ENCODE data around the gene BMPR1A.

The BMPR1A gene

GRCh38 chr10:86756511-86757112, at the start of gene BMPR1A:
Gene BMPR1A, plus strand, starts transcription at chr10:86756619. Its CDS starts 119,400 bp downstream, at chr10:86876019.
- DNase-seq = no peak

DNA sequence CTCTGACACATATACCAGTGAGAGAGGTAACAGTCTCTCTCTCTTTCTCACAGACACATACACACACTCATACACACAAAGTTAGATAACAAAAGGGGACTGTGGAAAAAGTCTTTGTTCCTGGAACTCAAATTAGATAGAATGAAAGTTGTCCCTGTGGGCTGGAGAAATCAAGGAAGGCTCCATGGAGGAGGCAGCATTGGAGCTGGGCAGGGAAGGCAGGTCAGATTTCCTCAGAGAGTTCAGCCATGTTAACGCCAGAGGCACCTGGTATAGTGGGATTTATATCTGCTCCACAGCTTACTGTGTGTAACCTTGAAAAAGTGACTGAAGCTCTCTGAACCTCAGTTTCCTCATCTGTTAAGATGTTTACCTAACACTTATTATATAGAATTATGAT, 49.4 kb upstream of the BMPR1A start:
- no peak for DNase-seq

DNA sequence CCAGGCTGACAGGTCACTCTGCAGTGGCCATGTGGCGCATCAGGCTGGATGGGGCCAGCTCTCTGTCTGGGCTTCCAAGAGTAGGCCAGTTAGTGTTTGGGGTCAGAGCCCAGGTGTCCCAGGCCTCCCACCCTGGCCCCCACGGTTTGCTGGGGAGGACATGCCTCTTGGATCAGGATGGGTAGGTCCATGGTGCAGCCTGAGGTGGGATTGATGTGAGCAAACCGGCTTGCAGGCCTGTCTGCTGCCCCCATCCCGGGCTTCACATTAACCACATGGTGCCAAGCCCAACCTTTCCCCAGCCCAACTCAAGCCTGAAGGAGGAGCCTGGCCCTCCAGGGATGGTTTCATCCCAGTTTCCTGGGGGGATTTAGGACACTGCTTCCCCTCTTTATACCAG, 48.9 kb upstream of the BMPR1A start:
- no peak for DNase-seq

- DNase-seq = no peak
Measured at GRCh38 chr10:86708068-86708782, 48.2 kb upstream of the BMPR1A start.

GRCh38 chr10:86708783-86709380, 47.5 kb upstream of the BMPR1A start:
- DNase-seq = no peak

DNA sequence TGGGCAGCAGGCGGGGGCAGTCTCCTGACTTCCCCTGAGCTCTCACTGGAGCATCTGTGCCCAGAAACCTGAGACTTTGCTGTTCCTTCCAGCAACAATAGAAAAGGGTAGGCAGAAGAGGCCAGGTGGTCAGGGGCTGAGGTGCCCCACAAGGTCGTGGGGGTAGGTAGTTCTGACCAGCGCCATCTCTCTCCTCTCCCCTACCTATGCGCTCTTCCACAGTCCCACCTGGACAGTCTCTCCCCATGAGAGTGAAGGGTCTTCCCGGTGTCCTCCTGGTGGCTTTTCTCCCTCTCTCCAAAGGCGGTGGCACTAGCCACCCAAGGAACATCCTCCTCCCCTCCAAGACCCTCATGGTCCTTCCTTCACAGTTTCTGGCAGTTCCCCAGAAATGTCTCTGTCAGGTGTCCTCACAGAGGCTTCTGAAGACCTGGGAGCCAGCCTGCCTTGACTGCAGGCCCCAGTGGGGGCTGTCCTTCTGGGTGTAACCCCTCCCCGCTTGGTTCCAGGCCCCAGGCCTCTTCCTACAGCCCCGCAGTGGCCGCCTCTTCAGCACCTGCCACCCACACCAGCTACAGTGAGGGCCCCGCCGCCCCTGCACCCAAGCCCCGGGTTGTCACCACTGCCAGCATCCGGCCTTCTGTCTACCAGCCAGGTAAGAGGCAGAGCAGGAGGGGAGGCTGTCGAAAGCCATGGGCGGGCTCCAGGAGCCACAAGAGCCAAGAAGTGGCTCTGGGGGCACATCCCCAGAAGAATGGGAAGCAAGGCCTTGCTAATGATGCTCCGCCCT, 46.8 kb upstream of the BMPR1A start:
- no peak for DNase-seq

DNA sequence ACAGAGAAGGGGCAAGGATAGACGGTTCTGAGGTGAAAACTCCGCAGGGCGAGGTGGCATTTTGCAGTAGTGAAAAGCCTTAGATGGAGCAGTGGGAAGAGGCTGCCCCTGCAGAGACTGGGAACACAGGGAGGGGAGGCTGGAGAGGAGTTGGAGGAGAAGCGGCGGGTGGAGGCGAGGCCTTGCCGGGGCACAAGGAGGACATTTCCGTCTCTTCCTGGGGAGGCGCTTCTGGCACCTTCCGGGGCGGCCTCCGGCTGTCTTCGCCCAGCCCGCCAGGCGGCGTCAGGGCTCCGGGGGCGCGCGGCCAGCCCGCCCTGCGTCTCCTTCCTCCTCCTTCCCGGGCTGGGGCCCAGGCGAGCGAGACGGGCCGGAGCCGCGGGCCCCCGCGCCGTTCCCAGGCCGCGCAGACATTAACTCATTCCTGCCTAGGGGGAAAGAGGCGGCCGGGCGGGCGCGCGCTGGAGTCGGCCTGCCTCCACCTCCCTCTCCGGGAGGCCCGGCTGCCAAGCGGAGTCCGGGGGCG, 45.4 kb upstream of the BMPR1A start:
- peak; percentile 90 for DNase-seq

- peak; percentile 48 for DNase-seq
Measured at GRCh38 chr10:86711513-86712316, 44.7 kb upstream of the BMPR1A start.

DNA sequence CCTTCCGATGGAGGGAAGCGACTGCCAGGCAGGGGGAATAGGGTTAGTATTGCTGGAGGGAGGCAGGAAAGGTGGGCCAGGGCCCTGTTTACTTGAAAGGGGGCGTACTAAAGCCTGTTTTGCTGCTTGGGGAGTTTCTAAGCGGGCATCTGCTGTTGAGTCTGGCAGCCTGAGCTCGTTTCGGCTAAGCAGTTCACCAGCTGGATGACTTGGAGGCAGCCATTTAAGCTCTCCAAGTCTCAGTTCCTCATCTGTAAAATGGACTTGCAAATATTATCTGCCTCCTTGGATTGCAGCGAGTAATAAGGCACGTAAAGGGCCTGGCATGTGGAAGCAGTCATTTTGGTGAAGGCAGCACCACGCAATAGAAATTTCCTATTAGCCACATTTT, 44.1 kb upstream of the BMPR1A start:
- DNase-seq = no peak

DNA sequence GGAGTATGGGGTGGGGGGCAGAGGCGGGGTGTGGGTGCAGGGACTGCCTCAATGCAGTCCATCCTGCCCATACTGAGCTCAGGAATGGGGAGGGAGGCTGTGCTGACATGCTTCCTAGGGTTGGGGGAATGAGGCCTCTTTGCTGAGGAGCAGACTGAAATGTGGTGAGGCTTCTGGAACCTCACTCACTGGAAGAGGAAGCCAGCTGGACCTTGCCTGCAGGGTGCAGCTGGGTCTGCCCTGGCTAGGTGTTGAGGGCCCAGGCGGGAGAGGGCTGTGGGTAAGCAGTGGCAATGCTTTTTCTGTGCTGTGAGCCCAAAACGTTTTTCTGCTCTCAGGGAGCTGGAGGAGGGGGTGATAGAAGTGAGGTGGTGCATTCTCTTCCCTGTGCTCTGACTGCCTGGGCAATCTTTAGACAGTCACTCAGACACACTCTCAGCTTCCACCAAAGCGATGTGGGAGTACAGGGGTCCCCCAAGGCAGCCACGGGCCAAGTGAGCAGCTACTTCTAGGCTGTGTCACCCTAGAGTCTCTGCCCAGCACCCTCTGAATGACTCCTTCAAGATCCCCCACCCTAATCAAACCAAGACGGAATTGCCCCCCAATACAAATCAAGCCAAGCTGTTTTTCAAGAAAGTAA, 41.1 kb upstream of the BMPR1A start:
- no peak for DNase-seq

- DNase-seq = no peak
Measured at GRCh38 chr10:86715836-86716235, 40.6 kb upstream of the BMPR1A start.

- no peak for DNase-seq
Measured at GRCh38 chr10:86716466-86716865, 40.0 kb upstream of the BMPR1A start.

- no peak for DNase-seq
Measured at GRCh38 chr10:86718556-86718955, 37.9 kb upstream of the BMPR1A start.

GRCh38 chr10:86721232-86721631, 35.2 kb upstream of the BMPR1A start:
- DNase-seq = no peak

- DNase-seq = no peak
Measured at GRCh38 chr10:86723009-86723408, 33.4 kb upstream of the BMPR1A start.

GRCh38 chr10:86724445-86724844, 32.0 kb upstream of the BMPR1A start:
- no peak for DNase-seq

DNA sequence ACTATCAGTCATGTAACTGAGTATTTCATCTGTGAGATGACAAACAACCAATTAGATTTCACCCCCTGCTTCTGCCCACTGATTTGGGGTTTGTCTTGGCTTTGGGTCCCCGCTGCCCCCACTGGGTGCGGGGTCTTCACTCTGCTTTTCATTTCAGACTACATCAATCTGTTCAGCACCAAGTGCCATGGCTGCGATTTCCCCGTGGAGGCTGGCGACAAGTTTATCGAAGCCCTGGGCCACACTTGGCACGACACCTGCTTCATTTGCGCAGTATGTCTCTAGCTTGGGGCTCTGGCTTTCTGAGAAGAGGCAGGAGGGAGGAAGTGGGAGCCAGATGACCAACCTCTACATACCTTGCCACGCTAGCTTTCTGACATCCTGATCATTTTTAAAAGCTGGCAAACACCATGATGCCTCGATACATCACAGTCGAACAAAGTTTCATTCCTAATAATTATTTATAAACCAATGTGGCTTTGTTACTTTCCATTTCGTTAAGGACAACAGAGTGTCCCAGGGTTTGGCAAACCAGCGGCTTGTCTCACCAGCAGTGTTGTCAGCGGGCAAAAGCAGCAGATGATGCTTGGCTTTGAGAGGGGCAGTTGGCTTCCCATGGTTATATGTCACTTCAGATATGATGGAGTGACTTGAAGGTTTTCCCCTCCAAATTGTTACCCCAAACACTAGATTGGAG, 30.3 kb upstream of the BMPR1A start:
- no peak for DNase-seq

- DNase-seq = no peak
Measured at GRCh38 chr10:86726677-86726999, 29.8 kb upstream of the BMPR1A start.

DNA sequence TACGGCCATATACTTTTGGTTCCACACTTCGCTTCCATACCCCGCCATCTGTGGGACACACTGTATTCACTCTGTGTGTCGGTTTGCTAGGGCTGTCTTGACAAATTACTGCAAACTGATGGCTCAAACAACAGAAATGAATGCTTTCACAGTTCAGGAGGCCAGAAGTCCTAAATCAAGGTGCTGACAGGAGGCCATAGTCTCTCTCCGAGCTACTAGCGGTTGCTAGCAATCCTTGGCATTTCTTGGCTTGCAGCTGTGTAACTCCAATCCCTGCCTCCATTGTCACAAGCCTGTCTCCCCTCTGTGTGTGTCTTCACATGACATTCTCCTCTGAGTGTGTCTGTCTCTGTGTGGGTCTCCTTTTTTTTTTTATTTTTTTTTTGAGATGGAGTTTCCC, 28.9 kb upstream of the BMPR1A start:
- DNase-seq = no peak

- DNase-seq = no peak
Measured at GRCh38 chr10:86728056-86728455, 28.4 kb upstream of the BMPR1A start.

GRCh38 chr10:86729677-86730076, 26.7 kb upstream of the BMPR1A start:
- DNase-seq = no peak

DNA sequence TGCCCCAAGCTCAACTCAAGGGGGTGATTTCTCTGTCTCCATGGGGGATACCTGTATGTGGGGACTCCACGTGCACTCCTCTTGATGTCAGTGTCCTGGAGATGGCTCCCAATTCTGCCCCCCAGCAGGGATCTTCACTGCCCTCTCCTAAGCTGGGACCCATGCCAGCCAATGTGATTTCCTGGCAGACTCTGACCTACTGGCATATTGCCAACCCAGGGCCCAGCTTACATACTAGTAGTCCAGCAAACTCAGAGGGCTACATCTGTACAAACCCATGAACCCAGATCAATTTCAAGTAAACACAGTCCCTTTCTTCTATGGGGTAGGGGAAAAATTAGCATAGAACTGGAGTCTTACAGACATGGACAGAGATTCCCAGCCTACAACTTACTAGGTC, 26.2 kb upstream of the BMPR1A start:
- no peak for DNase-seq
